OCI-M2 (cell line): ENCODE measurements around the gene ANKRD39.
"Not testable (repeated sequence)": the region's sequence is repeated elsewhere in the genome, so short reads cannot be mapped to it uniquely, and the experiment has no call there.

ENCODE experiments used
- DNase-seq: peaks from one replicate; lab custom pipeline; 2025; ENCODE audit not compliant: unreplicated experiment; lab: John Stamatoyannopoulos, UW

The ANKRD39 gene

DNA sequence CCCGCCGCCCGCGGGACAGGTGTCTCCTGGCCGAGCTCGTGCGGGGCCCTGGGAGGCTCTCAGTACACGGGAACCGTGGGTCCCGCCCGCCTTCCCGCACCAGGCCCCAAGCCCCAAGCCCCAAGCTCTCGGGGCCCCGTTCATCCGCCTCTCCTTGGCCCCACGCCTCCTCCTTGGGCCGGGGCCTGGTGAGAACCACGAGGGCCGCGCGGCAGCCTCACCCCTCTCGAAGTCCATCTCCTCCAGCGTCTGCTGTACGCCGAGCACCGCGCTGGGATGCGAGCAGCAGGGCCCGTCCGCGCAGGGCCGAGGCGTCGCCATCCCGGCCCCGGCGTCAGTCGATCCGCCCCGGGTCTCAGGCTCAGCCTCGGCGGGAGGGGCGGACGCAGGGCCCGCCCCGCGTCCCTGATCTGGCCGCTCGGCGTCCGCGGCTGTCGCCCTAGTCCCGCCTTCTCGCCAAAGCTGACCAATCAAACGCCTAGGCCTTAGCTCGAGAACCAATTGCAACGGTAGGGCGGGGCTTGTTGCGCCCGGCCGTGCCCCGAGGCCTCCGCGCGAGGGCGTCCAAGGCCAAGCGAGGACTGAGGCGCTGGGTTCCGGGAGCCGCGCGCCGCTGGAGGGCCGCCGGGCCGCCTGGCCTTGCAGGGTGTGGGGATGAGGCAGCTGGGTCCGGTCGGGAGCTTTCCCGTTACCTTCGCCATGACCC, at the start of gene ANKRD39:
ANKRD39 (minus strand) TSS at position 350 of the 706 bp plus-strand sequence; CDS start at position 321, 29 bp downstream.
- DNase-seq = peak; percentile 63

DNA sequence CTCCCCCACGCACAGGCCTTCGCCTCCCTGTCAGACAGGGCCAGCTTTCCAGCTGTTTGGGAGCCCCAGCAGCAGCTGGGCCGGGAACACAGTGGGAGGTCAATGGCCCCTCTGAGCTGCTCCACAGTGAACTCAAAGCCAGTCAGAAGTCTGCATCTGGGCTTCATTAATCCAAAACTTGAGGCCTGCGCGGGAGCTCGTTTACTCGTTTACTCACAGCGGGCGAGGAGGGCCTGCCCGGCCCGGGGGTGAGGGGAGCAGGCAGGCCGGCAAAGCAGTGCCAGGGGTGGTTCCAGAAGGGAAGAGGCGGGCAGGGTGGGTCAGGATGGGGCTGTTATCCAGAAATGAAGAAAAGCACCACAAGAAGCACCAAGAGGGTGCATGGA, 48.9 kb upstream of the ANKRD39 start:
- no peak for DNase-seq

GRCh38 chr2:96903815-96904214, 46.0 kb upstream of the ANKRD39 start:
- DNase-seq = no peak

GRCh38 chr2:96903318-96903717, 45.5 kb upstream of the ANKRD39 start:
- DNase-seq = no peak

- no peak for DNase-seq
Measured at GRCh38 chr2:96900237-96900636, 42.4 kb upstream of the ANKRD39 start.

DNA sequence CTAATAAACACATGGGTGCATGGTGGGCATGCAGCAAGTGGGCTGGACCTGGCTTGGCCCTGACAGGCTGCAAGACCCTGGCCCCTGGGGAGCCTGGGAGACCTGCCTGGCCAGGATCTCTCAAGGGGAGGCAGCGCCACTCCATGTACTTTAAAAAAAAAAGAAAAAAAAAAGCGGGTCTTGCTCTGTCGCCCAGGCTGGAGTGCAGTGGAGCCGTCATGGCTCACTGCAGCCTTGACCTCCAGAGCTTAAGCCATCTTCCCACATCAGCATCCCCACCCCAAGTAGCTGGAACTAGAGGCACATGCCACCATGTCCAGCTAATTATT, 41.6 kb upstream of the ANKRD39 start:
- no peak for DNase-seq

GRCh38 chr2:96898641-96899412, 41.0 kb upstream of the ANKRD39 start:
- no peak for DNase-seq

DNA sequence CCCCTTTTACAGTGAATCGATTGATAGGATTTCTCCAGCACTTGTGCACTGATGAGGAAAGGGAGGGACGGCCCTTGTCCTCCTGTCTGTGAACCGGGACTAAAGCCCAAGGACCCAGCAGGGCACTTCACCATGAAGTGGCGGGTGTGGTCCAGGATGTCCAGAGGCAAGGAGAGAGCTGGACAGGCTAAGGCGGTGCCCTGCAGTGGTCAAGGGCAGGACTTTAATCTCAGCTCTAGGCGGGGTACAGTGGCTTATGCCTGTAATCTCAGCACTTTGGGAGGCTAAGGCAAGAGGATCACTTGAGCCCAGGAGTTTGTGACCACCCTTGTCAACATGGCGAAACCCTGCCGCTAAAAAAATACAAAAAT, 40.3 kb upstream of the ANKRD39 start:
- no peak for DNase-seq

DNA sequence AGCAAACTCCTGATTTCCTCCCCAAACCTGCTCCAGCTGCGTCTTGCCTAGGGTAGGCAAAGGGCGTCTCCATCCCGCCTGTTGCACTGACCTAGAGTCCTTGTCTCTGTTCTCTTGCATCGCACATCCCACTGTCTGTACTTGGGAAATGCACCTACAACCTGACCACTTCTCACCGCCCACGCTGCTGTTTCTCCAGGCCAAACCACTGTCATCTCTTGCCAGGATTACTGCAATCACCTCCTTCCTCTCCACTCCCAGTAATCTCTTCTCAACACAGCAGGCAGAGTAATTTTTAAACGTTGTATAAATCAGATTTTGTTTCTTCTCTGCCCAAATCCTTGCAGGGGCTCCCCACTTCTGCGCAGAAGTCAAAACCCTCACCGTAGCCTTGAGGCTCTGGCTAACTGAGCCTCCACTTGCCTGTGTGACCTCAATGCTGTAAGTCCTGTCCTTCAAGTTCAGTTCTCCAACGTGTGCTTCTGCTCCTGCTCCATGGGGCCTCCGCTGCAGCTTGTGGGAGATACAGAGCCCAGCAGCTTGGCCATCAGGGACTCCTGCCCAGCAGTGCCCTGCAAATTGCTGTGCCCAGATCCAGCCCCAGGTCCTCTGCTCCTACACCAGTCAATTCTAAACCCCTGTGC, 39.8 kb upstream of the ANKRD39 start:
- DNase-seq = no peak

DNA sequence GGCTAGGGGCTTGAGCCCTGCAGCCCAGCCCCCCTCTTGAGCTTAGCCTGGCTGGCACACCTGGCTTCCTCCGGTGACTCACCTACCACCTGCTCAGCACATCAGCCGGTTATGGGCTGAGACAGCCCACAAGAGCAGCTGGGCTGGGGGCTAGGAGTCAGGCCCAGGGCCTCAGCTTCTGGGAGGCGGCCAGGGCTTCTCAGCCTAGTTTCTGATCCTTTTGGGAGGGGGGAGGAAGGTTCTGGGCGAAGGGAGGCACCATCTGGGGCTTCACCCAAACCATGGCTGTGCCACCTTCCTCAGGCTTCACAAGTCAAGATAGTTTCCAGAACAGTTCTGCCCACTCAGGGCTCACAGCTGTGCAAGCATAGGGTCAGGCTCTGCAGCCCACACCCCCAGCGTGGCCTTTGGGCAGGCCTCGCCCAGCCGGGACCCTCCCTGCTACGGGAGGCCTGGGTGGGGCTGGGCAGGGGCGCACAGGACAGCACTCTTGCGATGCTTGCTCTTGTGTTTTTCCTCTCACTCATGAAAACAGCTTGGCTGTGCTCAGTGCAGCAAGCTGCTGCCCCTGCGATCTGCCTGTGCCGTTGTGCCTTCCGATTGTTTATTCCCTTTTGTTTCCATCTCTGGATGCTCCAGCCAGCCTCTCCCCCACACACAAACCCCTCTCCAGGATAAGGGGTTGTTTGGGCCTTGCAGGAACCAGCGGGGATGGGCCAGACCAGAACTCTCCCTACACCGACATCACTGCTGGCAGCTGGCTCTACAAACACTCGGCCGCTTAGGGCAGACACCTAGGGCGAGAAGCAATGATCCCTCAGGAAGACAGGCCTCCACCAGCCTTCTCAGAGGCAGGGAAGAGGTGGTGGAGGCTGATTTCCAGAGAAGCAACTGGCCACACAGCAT, 38.2 kb upstream of the ANKRD39 start:
- no peak for DNase-seq

DNA sequence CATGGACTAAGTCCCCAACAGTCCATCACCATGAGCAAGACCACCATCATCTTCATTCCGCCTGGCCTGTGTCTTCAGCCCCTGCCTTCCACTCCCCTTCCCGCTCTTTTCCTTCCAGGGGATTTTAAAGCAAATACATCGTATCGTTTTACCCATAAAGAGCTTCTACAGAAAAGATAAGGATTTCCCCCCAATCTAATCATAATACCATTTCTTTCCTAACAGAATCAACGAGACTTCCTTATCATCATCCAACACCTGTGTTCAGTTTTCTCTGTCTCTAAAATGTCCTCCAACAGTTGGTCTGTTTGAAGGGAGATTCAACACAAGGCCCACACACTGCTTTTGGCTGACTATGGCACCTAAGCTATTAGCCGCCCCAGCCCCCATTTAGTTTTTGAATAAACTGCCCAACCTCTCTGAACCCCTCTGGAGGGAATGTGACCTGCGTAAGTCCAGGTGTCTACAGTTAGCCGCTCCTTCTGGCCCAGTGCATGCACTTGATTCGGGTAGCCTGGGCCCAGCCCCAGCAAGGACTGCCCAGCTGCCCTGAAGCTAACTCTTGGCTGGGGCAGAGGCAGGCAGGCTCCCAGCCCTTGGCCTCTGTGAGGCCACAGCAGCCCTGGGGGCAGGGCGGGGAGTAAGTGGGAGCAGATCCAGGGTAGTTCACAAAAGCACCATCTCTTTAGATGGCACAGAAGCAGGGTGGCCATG, 37.4 kb upstream of the ANKRD39 start:
- DNase-seq = peak; percentile 15

GRCh38 chr2:96894151-96894531, 36.3 kb upstream of the ANKRD39 start:
- no peak for DNase-seq

DNA sequence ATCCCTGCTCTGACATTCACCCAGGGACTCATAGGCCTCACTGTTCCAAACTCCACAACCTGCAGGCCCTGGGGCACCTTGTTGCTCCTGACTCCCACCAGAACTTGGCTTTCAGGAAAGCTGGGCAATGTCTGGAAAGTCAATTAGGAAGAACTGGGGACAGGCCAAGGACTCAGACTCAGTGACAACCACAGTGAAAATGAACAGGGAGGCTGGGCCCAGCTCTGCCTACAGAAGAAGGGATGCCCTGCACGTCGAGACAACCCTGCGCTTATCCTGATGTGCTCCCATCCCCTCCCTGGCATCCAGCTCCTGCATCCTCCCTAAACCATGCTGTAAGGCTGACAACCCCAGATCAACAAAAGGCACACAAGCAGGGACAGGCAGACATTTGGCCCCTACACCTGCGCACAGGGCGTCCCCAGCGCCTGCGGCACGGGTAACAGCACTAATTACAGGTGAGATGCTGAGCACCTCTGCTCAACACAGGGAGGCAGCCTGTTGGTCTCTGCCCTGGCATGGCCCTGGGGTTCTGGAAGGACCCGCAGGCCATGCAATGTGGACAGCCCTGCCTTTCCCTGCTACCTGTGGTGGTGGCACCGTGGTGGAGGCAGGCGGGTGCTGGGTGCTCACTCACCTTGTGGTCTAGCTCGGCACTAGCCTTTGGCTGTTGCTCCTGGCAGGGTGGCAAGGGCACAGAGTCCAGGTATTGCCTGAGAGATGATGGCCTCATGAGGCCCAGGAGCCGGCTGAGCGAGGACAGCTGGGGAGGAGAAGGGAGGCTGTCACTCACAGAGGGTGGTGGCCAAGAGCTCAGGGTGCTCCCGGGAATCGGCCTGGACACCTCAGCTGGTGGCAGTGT, 35.7 kb upstream of the ANKRD39 start:
- no peak for DNase-seq

DNA sequence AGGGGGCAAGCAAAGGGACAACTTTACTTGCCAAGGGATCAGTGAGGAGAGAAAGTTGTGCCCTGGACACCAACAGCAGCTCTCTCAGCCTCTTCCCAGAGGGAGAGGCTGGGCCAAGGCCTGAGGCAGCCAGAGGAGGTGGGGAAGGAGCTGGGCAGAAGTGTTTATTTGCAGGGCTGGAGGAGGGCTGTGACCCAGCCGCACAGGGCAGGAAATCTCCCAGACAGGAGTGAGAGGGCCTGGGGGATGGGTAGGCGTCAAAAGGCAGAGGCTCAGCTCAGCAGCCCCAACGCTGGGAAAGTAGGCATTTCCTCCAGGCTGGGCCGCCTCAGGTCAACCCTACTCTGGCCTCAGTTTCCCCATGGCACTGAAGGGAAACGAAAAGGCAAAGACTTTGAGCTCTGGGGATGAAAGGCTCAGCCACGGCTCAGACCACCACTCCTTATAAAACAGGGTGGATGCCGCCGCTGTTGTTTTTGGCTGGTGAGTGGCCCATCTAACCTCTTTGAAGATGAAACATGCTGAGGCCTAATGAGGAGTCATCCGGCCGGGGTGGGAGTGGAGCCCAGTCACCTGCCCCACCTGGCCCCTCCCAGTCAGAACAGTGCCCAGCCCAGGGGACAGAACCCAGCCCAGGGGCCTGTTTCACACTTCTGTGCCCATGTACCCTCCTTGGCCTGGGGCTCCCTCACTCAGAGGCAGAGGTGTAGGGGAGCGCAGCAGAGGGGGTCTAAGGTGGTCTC, 33.9 kb upstream of the ANKRD39 start:
- no peak for DNase-seq

DNA sequence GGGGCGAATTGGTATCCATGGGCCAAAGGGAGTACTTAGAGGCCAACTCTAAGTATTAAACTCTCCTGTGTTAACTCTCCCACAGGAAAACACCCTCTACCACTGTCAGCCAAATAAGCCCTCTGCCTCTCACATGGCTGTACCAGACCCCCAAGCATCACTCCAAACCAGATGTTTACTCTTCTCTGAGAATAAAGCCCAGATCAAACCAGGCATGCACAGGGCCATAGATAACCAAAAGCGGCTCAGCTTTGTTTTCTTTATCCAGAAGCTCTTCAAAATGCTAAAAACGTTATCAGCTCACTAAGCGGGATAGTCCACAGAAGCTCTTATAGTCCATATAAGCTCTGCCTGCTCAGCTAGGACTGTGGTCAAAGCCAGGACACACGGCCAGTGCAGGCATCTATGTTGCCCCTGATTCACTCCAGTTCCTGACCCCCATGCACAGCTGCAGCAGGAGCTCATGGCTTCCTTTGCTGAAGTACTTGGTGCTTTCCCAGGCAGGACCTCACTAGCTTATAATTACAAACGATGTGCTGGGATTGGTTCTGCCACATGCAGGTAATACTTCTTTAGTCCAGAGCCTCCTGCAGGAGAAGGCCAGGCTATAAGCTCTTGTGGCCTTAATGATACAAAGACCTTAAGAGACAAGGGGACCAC, 33.0 kb upstream of the ANKRD39 start:
- no peak for DNase-seq

GRCh38 chr2:96890252-96890651, 32.4 kb upstream of the ANKRD39 start:
- no peak for DNase-seq

DNA sequence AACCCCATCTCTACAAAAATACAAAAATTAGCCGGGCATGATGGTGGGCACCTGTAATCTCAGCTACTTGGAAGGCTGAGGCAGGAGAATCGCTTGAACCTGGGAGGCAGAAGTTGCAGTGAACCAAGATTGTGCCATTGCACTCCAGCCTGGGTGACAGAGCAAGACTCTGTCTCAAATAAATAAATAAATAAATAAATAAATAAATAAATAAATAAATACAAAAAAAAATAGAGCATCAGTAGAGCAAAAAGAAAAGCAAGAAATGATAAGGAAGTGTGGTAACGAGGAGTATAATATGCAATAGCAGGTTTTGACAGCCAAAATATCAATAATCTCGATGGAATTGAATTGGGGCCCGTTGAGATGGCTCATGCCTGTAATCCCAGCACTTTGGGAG, 31.7 kb upstream of the ANKRD39 start:
- DNase-seq = not testable (repeated sequence)
